GM19035 (cell line): ENCODE data around the gene KCNK17.

Experiments
- ATAC-seq: cut with Tn5 transposase; IDR thresholded peaks from one replicate; pipeline ENCODE4 v1.9.1; 2021; ENCODE audit not compliant: unreplicated experiment

The KCNK17 gene

DNA sequence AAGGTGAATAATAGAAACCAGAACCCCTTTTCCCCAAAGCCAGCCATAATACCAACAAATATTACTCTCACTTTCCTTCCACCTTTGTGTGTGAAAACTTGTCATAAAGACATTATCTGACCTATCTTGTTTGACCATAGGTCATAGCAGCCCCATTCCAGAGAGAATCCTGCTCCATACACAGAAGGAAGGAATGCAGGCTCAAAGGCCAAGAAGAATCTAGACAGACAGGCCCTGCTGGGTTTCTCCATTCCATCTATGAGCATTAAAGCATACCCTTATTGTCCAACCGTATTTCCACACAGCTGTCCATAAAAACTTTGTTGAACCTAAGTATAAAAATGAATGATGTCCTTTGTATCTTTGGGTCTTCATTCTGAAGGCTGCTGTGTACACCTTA is 44.3 kb downstream of the KCNK17 start:
- ATAC-seq, result no peak

DNA sequence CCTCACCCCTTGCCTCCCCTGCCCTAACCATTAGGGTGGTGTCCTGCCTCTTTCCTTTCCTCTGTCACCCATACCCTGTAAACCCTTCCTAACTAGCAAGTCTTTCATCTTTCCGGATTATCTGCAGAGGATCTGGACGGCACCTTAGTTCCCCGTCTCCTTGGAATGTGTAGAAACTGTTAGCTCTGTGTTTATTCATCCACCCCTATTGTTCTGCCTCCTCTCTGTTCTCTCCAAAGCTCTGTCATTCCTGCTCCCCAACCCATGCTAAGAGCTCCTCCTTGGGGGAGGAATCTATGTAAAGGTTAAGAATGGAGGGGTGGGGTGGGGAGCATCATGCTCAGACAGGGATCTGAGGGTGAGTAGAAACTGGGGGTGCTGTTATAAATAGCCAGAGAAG is 45.5 kb downstream of the KCNK17 start:
- ATAC-seq, result no peak

DNA sequence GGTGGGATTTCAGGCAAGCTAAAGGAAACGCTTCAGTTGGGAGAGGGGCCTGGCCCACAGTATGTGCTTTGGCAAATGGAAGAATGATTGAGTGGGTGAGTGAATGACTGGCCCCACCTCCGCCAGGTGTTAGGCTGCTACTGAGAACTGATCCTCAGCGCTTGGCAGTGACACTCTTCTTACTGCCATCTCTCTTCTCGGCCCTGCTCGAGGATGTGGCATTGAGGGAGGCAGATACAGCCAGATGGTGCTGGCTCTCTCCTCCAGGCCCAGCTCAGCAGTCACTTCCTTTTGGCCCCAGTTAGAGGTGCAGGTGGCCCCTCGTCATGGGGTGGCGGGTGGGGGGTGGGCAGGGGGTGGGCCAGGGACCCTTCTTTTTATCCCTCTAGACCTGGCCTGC is 46.0 kb downstream of the KCNK17 start:
- no peak for ATAC-seq

DNA sequence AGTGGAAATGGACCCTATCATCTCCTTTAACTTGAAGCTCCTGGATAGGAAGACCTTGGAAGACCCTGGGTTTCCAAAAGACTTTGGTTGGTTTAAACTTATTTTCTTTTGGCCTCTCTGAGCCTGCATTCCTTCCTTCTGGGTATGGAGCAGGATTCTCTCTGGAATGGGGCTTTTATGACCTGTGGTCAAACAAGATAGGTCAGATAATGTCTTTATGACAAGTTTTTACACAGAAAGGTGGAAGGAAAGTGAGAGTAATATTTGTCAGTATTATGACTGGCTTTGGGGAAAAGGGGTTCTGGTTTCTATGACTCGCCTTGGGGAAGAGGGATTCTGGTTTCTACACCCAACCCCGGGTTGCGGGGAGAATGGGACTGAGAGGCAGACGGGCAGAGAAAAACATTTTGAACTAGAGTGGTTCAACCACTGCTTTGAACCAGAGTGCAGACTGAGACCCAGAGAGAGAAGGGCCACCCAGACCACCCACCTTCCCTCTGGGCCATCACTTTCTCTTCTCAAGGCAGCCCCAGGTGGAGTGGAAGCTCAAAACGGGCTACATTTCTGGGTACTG is 47.4 kb downstream of the KCNK17 start:
- ATAC-seq, result no peak

DNA sequence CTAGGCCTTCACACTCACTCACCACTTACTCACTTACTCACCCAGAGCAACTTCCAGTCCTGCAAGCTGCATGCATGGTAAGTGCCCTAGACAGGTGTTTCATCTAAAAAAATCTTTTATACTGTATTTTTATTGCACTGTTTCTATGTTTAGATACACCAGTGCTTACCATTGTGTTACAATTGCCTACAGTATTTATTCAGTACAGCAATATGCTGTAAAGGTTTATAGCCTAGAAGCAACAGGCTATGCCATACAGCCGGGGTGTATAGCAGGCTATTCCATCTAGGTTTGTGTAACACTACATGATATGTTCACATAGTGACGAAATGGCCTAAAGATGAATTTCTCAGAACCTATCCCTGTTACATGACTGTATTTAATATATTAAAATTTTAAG is 47.8 kb downstream of the KCNK17 start:
- ATAC-seq, result no peak

DNA sequence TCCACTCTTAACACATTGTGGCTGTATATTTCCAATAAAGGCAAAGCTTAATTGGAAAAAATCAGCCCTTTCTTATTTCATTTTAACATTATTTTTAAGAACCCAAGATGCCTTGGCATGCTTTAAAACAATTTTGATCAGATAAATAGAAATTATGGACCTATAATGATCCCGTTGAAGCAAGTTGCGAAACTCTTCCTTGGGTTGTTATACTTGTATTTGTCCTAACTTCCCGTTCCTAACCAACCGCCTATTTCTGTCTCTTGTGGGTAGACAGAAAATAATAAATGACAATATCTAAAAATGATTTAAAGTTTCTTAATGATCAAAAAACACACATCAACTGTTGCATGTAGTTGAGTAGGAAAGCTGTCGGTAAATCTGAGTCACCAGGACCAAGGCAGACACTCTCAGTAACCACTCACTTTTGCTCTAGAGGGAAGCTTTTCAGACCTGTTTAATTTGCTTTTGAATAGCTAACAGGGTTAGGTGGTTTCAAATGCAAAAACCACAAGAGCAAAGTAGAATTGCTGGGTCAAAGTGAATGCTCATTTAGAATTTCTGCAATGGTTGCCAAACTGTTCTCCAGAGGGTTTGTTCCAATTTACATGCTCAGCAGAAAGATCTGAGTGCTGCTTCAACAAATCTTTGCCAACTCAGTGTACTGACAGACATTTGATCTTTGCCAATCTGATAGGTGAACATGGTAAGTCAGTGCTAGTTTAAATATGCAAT is 50.7 kb downstream of the KCNK17 start:
- ATAC-seq, result no peak

DNA sequence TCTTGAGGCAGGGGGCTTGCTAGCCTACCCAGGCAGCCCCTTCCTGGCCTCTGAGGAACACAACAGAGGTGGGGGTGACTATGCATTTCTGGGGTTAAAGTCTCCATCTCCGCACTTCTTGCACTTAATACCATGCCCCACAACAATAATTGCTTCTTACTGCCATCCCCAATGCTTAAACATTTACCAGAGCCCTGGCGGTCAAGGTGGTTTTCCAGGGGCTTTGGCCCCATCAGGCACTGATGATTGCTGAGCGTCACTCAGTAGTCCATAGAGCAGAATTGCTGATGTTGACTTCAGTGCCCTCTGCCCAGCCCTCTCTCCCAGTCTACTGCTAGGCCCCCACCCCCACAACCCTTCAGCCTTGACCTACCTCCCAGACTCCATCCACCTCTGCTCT is 52.5 kb downstream of the KCNK17 start:
- ATAC-seq, result no peak

DNA sequence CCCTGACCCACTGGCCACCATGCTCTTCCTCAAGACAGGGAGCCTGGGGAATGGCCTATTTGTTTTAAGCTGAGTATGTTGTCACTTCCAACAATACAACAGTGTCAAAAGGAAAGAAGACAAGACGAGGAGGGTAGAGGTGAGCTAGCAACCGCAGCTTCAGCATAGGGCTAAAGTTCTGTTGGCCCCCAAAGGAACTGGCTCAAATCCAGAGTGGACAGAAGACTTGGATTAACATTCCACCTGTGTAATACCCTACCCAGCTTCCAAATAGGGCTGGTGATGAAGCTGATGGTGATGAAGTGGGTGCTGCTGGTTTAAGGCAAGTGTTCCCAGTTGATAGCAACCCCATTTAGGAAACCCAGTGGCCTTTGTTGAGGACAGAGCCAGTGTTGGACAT is 53.3 kb downstream of the KCNK17 start:
- no peak for ATAC-seq

DNA sequence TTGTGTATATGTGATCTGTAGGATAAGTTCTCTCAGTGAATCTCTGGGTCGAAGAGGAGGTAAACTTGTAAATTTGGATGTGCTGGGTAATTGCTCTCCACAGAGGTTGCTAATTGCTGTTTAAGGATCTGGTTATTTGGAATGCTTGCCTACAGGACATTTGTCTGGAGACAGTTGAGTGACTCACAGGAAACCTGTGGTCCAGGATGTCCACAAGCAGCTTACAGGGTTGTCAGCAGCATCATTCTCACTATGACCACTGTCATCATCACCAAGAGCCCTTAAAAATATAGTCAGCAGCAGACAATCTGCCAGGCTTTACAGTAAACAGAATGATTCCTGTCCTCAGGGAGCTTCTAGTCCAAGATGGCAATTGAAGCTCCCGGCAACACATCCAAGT is 53.8 kb downstream of the KCNK17 start:
- ATAC-seq, result no peak

DNA sequence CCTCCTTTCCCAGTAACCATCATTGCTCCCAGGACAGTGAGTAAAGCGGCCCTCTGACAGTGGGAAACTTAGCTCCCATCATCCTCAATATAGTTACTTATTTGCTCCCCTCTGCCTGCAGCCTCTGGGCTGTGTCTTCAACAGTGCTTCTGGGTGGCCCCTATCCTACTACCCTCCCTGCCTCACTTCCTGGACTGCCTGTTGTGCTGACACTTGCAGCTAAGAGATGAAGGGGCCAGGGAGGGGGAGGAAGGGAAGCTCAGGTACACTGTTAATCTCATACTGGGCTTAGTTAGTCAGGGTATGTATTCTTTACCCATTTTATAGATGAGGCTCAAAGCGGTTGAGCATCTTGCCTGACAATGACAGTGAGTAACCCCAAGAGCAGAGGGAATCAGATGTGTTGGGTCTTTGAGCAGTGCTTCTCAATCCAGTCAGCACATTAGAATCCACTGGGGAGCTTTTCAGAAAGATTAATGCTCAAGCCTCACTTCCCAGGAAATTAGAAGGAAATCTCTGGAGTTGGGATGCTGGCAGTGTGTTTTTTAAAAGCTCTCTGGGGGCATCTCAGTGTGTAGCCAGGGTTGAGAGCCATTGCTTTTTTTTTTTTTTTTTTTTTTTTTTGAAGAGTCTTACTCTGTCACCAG is 57.8 kb downstream of the KCNK17 start:
- ATAC-seq, result no peak

DNA sequence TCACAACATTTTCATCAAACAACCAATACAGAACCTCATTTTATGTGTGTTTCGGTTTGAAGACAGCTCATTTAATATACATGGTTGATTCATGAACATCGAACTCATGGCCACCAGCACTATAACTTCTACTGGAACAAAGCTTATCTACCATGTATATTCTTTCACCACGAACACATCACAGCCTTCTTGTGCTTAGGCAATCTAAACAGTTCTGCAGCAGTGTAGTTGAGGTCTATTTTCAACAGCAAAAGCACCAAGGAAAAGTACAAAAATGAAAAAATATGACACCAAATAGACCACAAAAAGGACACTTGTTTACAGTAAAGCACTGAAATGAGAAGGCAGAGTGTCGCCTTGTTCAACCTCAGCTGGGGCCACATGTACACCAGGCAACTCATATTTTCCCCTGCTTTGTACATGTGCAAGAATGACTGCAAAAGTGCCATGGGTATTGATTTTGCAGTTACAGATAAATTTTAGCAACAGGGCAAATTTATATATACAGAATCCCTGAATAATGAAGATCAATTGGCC is 59.2 kb downstream of the KCNK17 start:
- ATAC-seq, result no peak

DNA sequence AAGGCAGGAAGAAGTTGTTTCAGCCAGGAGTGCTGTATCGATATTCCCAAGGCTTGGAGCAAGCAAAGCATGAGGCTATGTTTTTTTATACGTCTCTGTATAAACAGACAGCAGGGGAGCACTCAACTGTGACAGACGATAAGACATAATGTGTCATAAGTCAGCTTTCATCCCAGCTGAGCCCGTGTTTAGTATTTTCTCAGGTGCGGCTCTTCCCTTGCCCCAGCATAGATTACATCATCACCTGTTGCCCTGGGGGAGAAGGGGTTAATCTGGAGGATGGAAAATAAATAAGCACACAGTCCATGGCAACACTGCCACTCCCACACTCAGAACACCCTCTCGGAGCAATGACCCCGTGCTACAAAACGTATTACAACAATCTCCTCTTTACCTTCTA is 62.8 kb downstream of the KCNK17 start:
- ATAC-seq, result no peak

DNA sequence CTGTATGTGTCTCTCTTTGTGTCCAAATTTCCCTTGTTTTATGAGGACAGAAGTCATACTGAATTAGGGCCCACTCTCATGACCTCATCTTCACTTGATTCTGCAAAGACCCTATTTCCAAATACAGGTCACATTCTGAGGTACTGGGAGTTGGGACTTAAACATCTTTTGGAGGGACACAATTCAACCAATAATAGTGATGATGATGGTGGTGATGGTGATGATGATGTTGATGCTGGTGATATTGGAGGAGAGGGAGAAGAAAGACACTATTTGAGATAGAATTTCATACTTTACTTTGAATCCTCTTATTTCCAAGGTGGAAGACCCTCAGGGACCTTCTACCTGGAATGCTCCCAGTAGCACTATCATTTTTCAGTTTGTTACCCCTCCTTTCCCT is 63.7 kb downstream of the KCNK17 start:
- no peak for ATAC-seq

DNA sequence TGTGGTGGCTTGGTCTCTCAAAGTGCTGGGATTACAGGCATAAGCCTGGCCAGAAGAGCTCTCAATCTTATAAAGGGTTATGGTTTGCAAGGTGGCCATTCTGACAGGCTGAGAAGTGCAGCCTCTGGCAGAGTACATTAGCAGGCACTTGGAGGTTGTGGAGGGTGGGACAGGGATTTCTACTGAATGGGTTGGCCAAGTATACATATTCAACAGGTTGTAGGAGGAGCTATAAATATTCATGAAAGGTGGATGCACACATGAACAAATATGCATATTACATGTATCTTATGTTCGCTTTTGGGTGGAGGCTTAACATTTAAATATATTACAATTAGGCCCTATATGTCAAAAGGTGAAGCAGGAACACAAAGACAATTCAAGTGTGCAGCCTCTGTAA is 64.9 kb downstream of the KCNK17 start:
- no peak for ATAC-seq
